Heart left ventricle (tissue), 13 donors: Measurements from ENCODE around the gene LARP1.

ENCODE experiments used
- CTCF ChIP-seq, 12 donors: fragments of 200-600 bp; sonication (generic) in 4 of 12; IDR thresholded peaks; one replicate each; pipeline versions ENCODE4 v1.5.0 to v1.8.0; 2018 to 2022; ENCODE audit warnings: antibody characterized with exemption in 12 of 12, mild to moderate bottlenecking in 5 of 12
- POLR2A ChIP-seq, 2 donors: fragments of 450-650 bp; IDR thresholded peaks; one replicate each; pipeline ENCODE4 v1.6.1; 2017; ENCODE audit warnings: antibody characterized with exemption in 2 of 2, mild to moderate bottlenecking in 2 of 2, moderate library complexity in 2 of 2
- donor health status: ischemic (EF 13 %, LVEDD 7.1; RV severe dilation, severe dysfunction).
- donor health status: DM: no; HTN: yes; CAD: no.
- donor health status: DM: no; HTN: no; CAD: no.
- donor health status: ischemic (EF 25% LVEDD 6.9; RV normal size, moderate dysfunction).
- donor health status: ischemic (EF 25% LVEDD 5.7; RV mildly dilated, moderate dysfunction).
- donor health status: ischemic (EF 35%, LVEDD 5.7; RV mildly dilated, moderate dysfunction).
- donor health status: nonischemic (EF 11% LVEDD 7.7; RV severe dilation, severe dysfunction).
- donor health status: DM: yes; HTN: yes; CAD: no.
- donor health status: PGD.
- donor health status: ischemic (EF 29% LVEDD 5.4; RV normal size, mild dysfunction).
- donor health status: nonischemic (EF 23%, LVEDD 6.1; RV moderate dilation, normal function).

GRCh38 chr5:154860765-154861164 lies 105.6 kb downstream of the LARP1 start:
- TF ChIP-seq CTCF (IDR thresholded peaks at IDR 0.05) (no peak), POLR2A (IDR thresholded peaks at IDR 0.05) (no peak)
